ENCODE measurements around the gene PRR15. TPM values are rescaled to one million over a fixed set of nuclear protein-coding genes. Genes with fewer than 3 reads are reported as not detected.

Gene PRR15
- total RNA-seq, 1 experiment from 2014 or later = 76.1 TPM

- Mint-ChIP-seq H3K27ac (ENCODE audit: unreplicated experiment) (no peak overlapping the region), H3K4me1 (ENCODE audit: low read depth, unreplicated experiment) (no peaks in the 10 kb centered on the region), H3K9me3 (ENCODE audit: low read depth, unreplicated experiment) (no peaks in the 10 kb centered on the region), H3K27me3 (ENCODE audit: unreplicated experiment) (no peaks in the 10 kb centered on the region), H3K36me3 (ENCODE audit: insufficient read depth, unreplicated experiment) (no peaks in the 10 kb centered on the region), H3K4me3 (ENCODE audit: low read depth, unreplicated experiment) (no peak overlapping the region)
- DNase-seq = no peak
- CTCF ChIA-PET = no interaction called here
- BruUV-seq (replicated peaks) = no TSS peak
- no peak for TF ChIP-seq CTCF (IDR thresholded peaks at IDR 0.05; ENCODE audit: unreplicated experiment)
- intact Hi-C loops (cut with micrococcal nuclease; ENCODE audit: unreplicated experiment) = no loop called here
These were observed 14.8 kb upstream of the PRR15 start for GRCh38 chr7:29548823-29549222.

GRCh38 chr7:29552392-29552791, 11.2 kb upstream of the PRR15 start:
- H3K36me3 Mint-ChIP-seq (ENCODE audit: insufficient read depth, unreplicated experiment) = no peaks in the 10 kb centered on the region
- no peaks in the 10 kb centered on the region for H3K27me3 Mint-ChIP-seq (ENCODE audit: unreplicated experiment)
- DNase-seq = no peak
- no peak for TF ChIP-seq CTCF (IDR thresholded peaks at IDR 0.05; ENCODE audit: unreplicated experiment)
- H3K4me1 Mint-ChIP-seq (ENCODE audit: low read depth, unreplicated experiment) = no peaks in the 10 kb centered on the region
- no TSS peak for BruUV-seq (replicated peaks)
- H3K4me3 Mint-ChIP-seq (ENCODE audit: low read depth, unreplicated experiment) = no peak overlapping the region
- CTCF ChIA-PET = interaction anchor here (0.7 kb wide), 1 partner anchor 9 kb away, joined by 3 read pairs; no protein-coding TSS in a partner anchor
- intact Hi-C loops (cut with micrococcal nuclease; ENCODE audit: unreplicated experiment) = no loop called here
- H3K27ac Mint-ChIP-seq (ENCODE audit: unreplicated experiment) = no peak overlapping the region
- H3K9me3 Mint-ChIP-seq (ENCODE audit: low read depth, unreplicated experiment) = no peaks in the 10 kb centered on the region

GRCh38 chr7:29555061-29555460, 8.6 kb upstream of the PRR15 start:
- no peaks in the 10 kb centered on the region for H3K4me1 Mint-ChIP-seq (ENCODE audit: low read depth, unreplicated experiment)
- no peak for DNase-seq
- intact Hi-C loops (cut with micrococcal nuclease; ENCODE audit: unreplicated experiment) = no loop called here
- no peak for TF ChIP-seq CTCF (IDR thresholded peaks at IDR 0.05; ENCODE audit: unreplicated experiment)
- no peaks in the 10 kb centered on the region for H3K36me3 Mint-ChIP-seq (ENCODE audit: insufficient read depth, unreplicated experiment)
- H3K9me3 Mint-ChIP-seq (ENCODE audit: low read depth, unreplicated experiment) = no peaks in the 10 kb centered on the region
- no peak overlapping the region for H3K27ac Mint-ChIP-seq (ENCODE audit: unreplicated experiment)
- H3K4me3 Mint-ChIP-seq (ENCODE audit: low read depth, unreplicated experiment) = no peak overlapping the region
- CTCF ChIA-PET = no interaction called here
- H3K27me3 Mint-ChIP-seq (ENCODE audit: unreplicated experiment) = no peaks in the 10 kb centered on the region
- no TSS peak for BruUV-seq (replicated peaks)

GRCh38 chr7:29556405-29557195, 7.0 kb upstream of the PRR15 start:
- Mint-ChIP-seq H3K36me3 (ENCODE audit: insufficient read depth, unreplicated experiment) (no peaks in the 10 kb centered on the region), H3K9me3 (ENCODE audit: low read depth, unreplicated experiment) (no peaks in the 10 kb centered on the region), H3K27me3 (ENCODE audit: unreplicated experiment) (no peaks in the 10 kb centered on the region), H3K27ac (ENCODE audit: unreplicated experiment) (no peak overlapping the region), H3K4me1 (ENCODE audit: low read depth, unreplicated experiment) (no peaks in the 10 kb centered on the region), H3K4me3 (ENCODE audit: low read depth, unreplicated experiment) (no peak overlapping the region)
- BruUV-seq (replicated peaks) = no TSS peak
- TF ChIP-seq CTCF (IDR thresholded peaks at IDR 0.05; ENCODE audit: unreplicated experiment) = no peak
- CTCF ChIA-PET = no interaction called here
- no peak for DNase-seq
- intact Hi-C loops (cut with micrococcal nuclease; ENCODE audit: unreplicated experiment) = no loop called here

All from Calu3 (cell line).